Activated T-cell treated with anti-CD3 and anti-CD28 coated beads for 24 hours (primary cell): ENCODE measurements around the gene CIAO2B.
"Not testable (repeated sequence)": the region's sequence is repeated elsewhere in the genome, so short reads cannot be mapped to it uniquely, and the experiment has no call there.

Source experiments
- DNase-seq: peaks from one replicate; pipeline ENCODE4 v3.0.0-alpha.2; 2020; ENCODE audit warnings: low read depth

CIAO2B gene

DNA sequence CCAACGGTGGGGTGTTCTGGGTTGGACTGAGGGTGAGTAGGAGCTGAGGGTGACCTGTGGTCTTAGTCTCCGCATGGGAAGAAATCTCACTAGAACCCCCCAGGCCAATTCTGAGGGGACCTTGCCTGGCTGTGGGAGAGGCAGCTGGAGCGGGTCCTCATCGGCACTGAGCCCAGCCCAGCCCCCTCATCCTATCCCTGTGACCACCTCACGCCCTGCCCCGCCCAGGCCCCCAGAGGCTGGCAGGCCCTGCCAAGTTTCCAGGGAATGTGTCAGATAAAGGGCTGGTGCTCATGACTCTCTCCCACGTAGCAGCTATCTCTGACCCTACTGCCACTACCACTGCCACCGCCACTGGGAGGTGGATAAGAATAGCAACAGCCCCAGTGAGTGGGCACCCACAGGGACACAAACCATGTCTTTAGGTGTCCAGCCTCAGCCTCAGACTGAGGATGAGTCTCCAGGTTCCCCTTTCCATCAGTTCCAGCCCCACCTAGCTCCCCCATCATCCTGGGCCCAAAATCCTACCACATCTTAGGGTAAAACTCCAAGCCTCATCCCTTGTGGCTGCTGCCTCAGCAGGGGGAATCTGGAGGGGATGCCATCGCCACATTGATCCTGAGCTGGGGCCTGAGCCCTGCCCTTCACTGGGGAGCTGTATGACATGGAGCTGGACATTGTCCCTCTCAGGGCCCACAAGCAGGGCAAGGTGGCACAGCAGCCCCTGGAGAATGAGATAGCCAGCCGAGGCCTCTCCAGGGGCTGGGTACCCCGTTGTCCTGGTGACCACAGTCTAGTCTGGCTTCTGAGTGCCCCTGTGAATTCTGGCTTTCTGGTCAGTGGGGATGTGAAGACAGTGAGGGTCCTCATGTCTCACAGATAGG is 30.4 kb downstream of the CIAO2B start:
- no peak for DNase-seq

DNA sequence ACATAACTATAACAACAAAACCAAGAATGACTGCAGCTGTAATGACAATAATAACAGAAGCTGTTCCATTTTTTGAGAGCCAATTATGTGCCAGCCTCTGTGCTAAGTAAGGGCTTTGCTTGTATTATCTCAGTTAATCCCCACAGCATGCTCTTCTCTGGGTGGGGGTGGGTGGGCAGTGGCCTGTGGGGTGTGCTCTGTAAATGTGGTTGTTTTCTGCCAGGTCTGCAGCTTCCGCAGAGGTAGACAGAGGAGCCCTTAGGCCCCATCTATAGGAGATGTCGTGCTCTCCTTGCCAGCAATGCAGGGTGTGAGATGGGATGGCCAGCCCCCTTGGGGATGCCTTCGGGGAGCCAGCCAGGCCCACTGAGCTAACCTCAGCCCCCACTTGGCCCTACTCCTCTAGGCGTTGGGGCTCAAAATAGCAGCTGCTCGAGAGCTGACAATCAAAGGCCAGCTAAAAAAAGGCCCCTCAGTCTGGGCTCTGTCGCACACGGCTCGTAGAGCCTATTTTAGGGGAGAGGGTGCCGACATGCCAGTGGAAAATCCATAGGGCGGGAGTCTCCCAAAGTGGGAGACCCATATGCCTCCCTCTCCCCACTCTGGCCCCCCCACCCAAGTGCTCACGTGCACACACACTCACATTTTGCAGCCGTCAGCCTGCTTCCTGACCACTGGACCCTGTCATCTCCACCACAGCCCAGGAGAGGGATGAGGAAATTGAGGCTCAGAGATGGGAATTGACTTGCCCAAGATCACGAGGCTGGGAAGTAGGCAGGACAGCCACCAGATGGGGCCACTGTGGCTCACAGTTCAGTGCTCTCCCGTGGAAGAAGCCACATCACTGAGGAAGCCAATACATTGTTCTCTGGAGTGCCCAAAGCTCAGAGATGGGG is 31.3 kb downstream of the CIAO2B start:
- no peak for DNase-seq

- no peak for DNase-seq
Observed at GRCh38 chr16:66901626-66902025, 32.6 kb downstream of the CIAO2B start.

DNA sequence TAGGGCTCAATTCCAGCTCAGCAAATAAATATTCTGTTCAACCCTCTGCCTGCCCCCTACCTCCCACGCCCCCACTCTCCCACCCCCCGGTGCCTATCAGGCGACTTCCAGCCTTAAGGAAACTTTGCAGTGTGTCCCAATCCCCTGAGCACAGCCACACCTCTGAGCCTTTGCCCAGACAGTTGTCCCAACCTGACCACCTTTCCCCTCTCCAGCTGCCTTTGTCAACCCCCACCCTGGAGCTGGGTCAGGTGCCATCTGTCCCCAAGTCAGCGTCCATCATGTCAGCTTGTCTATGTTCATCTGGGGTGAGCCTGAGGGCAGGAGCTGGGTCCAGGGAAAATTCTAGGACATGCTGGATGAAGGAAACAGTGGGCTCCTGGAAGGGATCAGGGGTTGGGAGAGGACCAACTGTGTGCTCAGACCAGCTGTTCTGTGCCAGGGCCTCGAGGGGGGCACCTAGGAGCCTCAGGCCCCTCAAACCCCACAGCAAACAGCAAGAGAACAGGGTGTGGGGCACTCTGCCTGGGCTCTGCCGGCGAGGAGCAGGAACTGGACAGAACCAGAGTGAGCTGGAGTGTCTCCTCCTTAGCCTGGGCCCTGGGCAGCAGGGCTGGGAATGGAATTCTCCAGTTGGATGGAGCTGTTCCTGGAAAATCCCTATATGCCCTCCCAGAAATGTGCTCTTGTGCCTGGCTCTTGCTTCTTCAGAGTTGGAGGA is 33.3 kb downstream of the CIAO2B start:
- DNase-seq = no peak

GRCh38 chr16:66899945-66900710 is 34.1 kb downstream of the CIAO2B start:
- DNase-seq = no peak

DNA sequence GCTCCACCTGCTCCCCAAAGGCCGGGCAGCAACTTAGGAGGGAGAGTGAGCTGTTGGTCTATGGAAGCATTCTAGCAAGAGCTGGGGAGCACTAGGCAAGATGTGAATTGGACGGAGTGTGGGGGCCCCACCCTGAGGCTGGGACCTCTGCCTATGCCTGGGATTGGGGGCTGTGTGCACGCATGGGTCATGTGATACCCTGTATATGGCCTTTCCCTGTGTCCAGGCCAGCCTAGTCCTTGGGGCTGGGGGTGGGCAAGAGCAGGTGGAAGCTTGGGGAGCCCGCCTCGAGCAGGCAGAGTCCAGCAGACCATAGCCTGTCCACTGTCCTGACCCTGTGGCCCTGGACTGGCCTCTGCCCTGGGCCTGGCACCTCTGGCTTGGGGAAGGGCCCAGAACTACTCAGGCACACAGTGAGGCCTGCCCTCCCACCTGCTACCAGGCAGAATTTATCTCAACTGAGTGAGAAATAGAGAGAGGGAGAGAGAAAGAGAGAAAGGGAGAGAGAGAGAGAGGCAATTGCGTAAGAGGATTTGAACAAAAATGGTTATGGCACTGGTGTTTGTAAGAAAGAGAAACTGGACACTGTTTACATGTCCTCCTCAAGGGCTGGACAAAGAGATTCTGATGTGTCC is 34.8 kb downstream of the CIAO2B start:
- no peak for DNase-seq

- DNase-seq = no peak
Observed at GRCh38 chr16:66898933-66899309, 35.3 kb downstream of the CIAO2B start.

GRCh38 chr16:66898207-66898606 is 36.0 kb downstream of the CIAO2B start:
- no peak for DNase-seq

GRCh38 chr16:66896682-66897081 is 37.5 kb downstream of the CIAO2B start:
- DNase-seq = not testable (repeated sequence)

DNA sequence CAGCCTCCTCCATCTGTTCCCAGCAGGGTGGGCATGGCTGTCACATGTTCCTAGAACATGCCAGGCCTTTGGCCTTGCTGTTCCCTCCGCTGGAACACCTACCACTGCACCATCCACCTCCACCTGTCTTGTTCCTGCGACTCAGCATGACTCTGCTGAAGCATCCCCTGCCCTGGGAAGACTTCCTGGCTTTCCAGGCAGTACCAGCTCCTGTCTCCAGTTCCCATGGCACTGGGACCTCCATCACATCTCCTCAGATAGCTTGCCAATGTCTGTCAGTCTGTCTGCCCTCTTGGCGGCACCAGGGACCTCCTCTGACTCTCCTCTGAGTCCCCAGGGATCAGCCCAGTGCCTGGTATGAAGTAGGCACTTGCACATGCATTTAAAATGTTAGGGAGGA is 38.2 kb downstream of the CIAO2B start:
- no peak for DNase-seq

- no peak for DNase-seq
Observed at GRCh38 chr16:66895689-66895979, 38.6 kb downstream of the CIAO2B start.

DNA sequence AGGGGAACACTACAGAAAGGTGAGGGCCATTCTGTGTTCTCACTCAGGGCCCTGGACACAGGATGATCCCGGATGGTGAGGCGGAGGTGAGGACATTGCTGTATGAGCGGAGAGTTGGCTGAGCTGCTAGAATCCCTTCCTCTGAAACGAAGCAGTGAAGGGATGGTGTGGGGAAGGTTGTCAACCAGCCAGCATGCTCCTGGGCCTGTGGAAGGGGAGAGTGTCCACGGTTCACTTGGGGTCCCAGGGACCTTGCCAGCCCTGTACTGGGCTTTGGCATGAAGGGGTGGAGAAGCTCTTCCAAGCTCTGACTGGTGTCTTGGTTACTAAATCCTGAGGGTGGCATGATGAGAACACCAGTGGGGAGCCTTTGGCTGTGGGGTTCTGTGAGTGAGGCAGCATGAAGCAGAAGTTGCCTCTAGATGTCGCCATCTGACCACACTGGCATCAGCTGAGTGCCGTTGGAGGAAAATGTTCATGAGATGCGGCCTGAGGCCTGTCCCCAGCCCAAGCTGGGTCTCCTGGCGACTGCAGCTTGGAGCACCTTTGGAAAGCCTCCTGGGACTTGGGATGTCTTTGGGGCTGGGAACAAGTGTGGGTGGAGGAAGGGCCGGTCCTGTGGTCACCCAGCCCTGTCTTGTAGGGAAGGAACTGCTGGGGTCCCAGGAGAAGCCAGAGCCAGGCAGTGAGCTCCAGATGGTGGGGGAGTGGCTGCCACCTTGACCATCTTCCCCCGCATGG is 39.1 kb downstream of the CIAO2B start:
- peak; percentile 37 for DNase-seq

DNA sequence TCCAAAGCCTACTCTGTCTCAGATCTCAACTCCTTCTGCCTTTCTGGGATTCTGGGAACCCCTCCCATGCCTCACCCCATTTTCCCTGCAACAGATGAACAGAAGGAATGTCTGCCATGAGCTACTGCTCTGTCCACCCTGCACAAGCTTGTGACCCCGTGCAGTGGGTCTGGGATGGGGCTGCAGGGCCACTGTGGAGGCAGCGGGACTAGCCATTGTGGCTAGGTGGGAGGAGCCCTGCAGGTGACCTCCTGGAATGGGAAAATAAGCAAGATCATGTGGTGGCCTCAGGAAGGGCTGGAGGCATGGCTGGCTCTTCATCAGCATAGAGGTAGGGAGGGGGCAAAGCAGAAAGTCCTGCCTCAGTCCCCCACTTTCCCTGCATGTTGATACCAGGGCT is 40.1 kb downstream of the CIAO2B start:
- DNase-seq = no peak

GRCh38 chr16:66891797-66892196 is 42.4 kb downstream of the CIAO2B start:
- no peak for DNase-seq

DNA sequence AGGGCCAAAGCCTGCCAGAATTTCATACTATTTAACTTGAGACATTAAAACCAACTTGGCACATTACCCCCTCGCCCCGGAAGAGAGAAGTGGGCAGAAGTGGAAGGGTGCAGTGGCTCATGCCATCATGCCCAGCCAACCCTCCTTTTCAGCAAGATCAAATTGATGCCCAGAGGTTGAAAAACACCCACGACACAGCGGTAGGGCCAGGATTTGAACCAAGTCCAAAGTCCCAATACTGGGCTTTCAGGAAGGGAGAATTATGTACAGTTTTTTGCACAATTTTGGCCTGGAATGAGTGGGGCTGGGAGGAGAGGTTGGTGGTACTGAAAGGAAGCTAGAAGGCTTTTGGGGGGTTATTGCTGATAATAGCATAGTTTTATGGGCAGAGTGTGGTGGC is 42.8 kb downstream of the CIAO2B start:
- DNase-seq = no peak

- no peak for DNase-seq
Observed at GRCh38 chr16:66890799-66891198, 43.4 kb downstream of the CIAO2B start.

- no peak for DNase-seq
Observed at GRCh38 chr16:66889622-66890021, 44.6 kb downstream of the CIAO2B start.

DNA sequence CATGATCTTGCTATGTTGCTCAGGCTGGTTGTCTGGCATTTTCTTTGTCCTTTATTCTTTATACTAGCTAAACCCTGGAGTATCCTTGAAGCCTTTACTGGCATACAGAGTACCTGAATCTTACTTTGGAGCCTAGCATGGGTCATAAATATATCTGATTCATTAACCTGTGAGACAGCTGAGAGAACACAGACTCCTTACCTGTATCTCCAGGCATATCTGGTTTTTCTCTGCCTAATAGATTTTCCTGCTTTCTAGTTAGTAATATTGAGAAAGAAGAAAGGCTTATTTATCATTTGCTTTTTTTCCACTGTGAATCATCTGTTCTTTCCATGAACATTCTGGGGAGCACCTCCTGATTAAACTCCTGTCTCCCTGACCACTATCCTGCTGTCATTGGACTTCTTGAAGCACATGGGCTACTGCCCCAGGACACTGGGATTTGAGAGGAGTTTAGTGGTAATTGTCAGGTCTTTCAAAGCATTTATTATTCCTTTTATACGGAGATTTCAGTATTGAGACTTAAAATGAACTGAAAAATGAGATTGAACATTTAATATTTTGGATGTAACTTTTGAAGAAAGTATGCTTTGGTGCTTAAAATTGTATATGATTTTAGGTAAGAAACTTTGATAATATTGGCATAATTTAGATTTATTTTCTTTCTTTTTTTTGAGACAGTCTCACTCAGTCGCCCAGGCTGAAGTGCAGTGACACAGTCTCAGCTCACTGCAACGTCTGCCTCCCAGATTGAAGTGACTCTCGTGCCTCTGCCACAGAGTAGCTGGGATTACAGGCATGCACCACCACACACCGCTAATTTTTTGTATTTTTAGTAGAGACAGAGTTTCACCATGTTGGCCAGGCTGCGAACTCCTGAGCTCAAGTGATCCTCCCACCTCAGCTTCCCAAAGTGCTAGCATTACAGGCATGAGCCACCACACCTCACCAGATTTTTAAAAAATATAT is 45.3 kb downstream of the CIAO2B start:
- no peak for DNase-seq

GRCh38 chr16:66886914-66887313 is 47.3 kb downstream of the CIAO2B start:
- DNase-seq = no peak
